HCT116 (cell line): ENCODE measurements around the gene ACP7. TPM values are rescaled to one million over a fixed set of nuclear protein-coding genes. Genes with fewer than 3 reads are reported as not detected.

Experiments used
- ATAC-seq: fragments of 200-7000 bp; cut with Tn5 transposase; 2 replicates; pipeline ENCODE4 v1.9.1; 2020; ENCODE audit warnings: mild to moderate bottlenecking, moderate library complexity
- BruUV-seq: library from RNA; stranded (reverse); fragments of 400-500 nt; replicated peaks from 2 replicates; lab custom pipeline; 2021; lab: Mats Ljungman, UMichigan
- CTCF ChIA-PET: fragments of 300-600 bp; sonication (Branson Sonifier 250); formaldehyde crosslinking; loops from one replicate; lab custom pipeline; 2021; ENCODE audit warnings: antibody characterized with exemption; lab: Charles Lee
- POLR2A ChIA-PET: fragments of 300-600, 350-600 bp; sonication (Branson Sonifier 250); formaldehyde crosslinking; loops from one replicate; lab custom pipeline; 2021; ENCODE audit warnings: antibody characterized with exemption; lab: Charles Lee
- RAD21 ChIA-PET, 2 experiments: fragments of 300-600 bp; sonication (Branson Sonifier 250); formaldehyde crosslinking; loops; one replicate each; lab custom pipeline; 2023; ENCODE audit warnings: low total read pairs in 2 of 2; ENCODE audit not compliant: uncharacterized antibody in 2 of 2, unreplicated experiment in 2 of 2, low non-redundant PET in 1 of 2; lab: Charles Lee
- DNase-seq: peaks from one replicate; pipeline ENCODE4 v3.0.0-alpha.2; 2010; ENCODE audit warnings: low read depth, low spot score
- H2AFZ ChIP-seq: fragments of 200-600 bp; shearing (Covaris generic), sonication (generic); 2 replicates; pipeline ENCODE4 v1.6.1; 2017; ENCODE audit warnings: low read depth, mixed run types, mixed read lengths, antibody characterized with exemption, low read length; ENCODE audit not compliant: poor library complexity, severe bottlenecking
- H3K27ac ChIP-seq: 2 replicates; pipeline ENCODE4 v1.5.1; 2012; ENCODE audit warnings: low read depth, low read length
- H3K27me3 ChIP-seq: fragments of 200-600 bp; sonication (generic); 2 replicates; pipeline ENCODE4 v1.6.1; 2016; ENCODE audit warnings: mixed run types, low read length, mixed read lengths; ENCODE audit not compliant: insufficient read depth
- H3K36me3 ChIP-seq, 2 experiments: fragments of 200-500 bp in 1 of 2; fragments of 200-600 bp in 1 of 2; sonication (Bioruptor generic) in 1 of 2; sonication (generic) in 1 of 2; 2 replicates each; pipeline versions ENCODE4 v1.5.1 to v1.6.1; 2014 to 2016; ENCODE audit warnings: low read length in 2 of 2, inconsistent platforms in 1 of 2, mixed read lengths in 1 of 2, mixed run types in 1 of 2; ENCODE audit not compliant: insufficient read depth in 2 of 2, control insufficient read depth in 1 of 2
- H3K4me1 ChIP-seq, 2 experiments: fragments of 200-600 bp in 1 of 2; sonication (generic) in 1 of 2; 2 replicates each; pipeline versions ENCODE4 v1.5.1 to v1.6.1; 2012 to 2017; ENCODE audit warnings: low read length in 2 of 2, inconsistent platforms in 1 of 2, mild to moderate bottlenecking in 1 of 2, mixed read lengths in 1 of 2, mixed run types in 1 of 2, moderate library complexity in 1 of 2; ENCODE audit not compliant: insufficient read depth in 2 of 2, control insufficient read depth in 1 of 2
- H3K4me2 ChIP-seq: fragments of 200-600 bp; sonication (generic); 2 replicates; pipeline ENCODE4 v1.6.1; 2017; ENCODE audit warnings: mixed run types, low read length, mixed read lengths
- H3K4me3 ChIP-seq, 2 experiments: fragments of 200-600 bp in 1 of 2; sonication (generic) in 1 of 2; replicated peaks in 1 of 2; 2 replicates each; pipeline ENCODE4 v1.5.1; 2011 to 2016; ENCODE audit warnings: low read length in 2 of 2, control low read depth in 1 of 2, low read depth in 1 of 2, mild to moderate bottlenecking in 1 of 2, mixed read lengths in 1 of 2, mixed run types in 1 of 2
- H3K79me2 ChIP-seq: fragments of 200-600 bp; sonication (generic); 2 replicates; pipeline ENCODE4 v1.6.1; 2017; ENCODE audit warnings: mild to moderate bottlenecking, mixed run types, low read length, moderate library complexity, mixed read lengths; ENCODE audit not compliant: insufficient read depth
- H3K9ac ChIP-seq: fragments of 200-600 bp; sonication (generic); 2 replicates; pipeline ENCODE4 v1.6.1; 2016; ENCODE audit warnings: low read length, mixed read lengths
- H3K9me2 ChIP-seq: fragments of 200-600 bp; sonication (generic), shearing (Covaris generic); 2 replicates; pipeline ENCODE4 v1.6.1; 2017; ENCODE audit warnings: mixed run types, mild to moderate bottlenecking, moderate library complexity; ENCODE audit not compliant: insufficient read depth
- H3K9me3 ChIP-seq, 2 experiments: fragments of 200-500 bp in 1 of 2; fragments of 200-600 bp in 1 of 2; sonication (Bioruptor generic) in 1 of 2; sonication (generic) in 1 of 2; 2 replicates each; pipeline ENCODE4 v1.6.1; 2014 to 2017; ENCODE audit warnings: low read length in 2 of 2, mixed read lengths in 2 of 2, inconsistent platforms in 1 of 2, low read depth in 1 of 2, mild to moderate bottlenecking in 1 of 2, mixed run types in 1 of 2, moderate library complexity in 1 of 2; ENCODE audit not compliant: control insufficient read depth in 1 of 2, insufficient read depth in 1 of 2
- H4K20me1 ChIP-seq: fragments of 200-600 bp; sonication (generic), shearing (Covaris generic); 2 replicates; pipeline ENCODE4 v1.6.1; 2017; ENCODE audit warnings: mixed run types, mild to moderate bottlenecking, moderate library complexity; ENCODE audit not compliant: insufficient read depth
- ATF3 ChIP-seq: IDR thresholded peaks from 2 replicates; pipeline ENCODE4 v1.6.1; 2012
- CEBPB ChIP-seq: IDR thresholded peaks from 2 replicates; pipeline ENCODE4 v1.6.1; 2012; ENCODE audit warnings: low read depth
- ELF1 ChIP-seq: IDR thresholded peaks from 2 replicates; pipeline ENCODE4 v1.6.1; 2012; ENCODE audit warnings: low read depth, borderline replicate concordance
- EZH2phosphoT487 ChIP-seq: fragments of 200-600 bp; IDR thresholded peaks from 2 replicates; pipeline ENCODE4 v1.6.1; 2018; ENCODE audit warnings: antibody characterized with exemption, borderline replicate concordance
- FOSL1 ChIP-seq: IDR thresholded peaks from 2 replicates; pipeline ENCODE4 v1.6.1; 2012; ENCODE audit warnings: low read depth
- JUND ChIP-seq: IDR thresholded peaks from 2 replicates; pipeline ENCODE4 v1.6.1; 2012
- POLR2AphosphoS5 ChIP-seq: IDR thresholded peaks from 2 replicates; pipeline ENCODE4 v1.6.1; 2011; ENCODE audit warnings: mild to moderate bottlenecking, low read depth, low read length, moderate library complexity
- RAD21 ChIP-seq: IDR thresholded peaks from 2 replicates; pipeline ENCODE4 v1.6.1; 2012; ENCODE audit warnings: low read depth, mild to moderate bottlenecking
- SIN3A ChIP-seq: IDR thresholded peaks from 2 replicates; pipeline ENCODE4 v1.6.1; 2012; ENCODE audit warnings: low read depth
- SP1 ChIP-seq: IDR thresholded peaks from 2 replicates; pipeline ENCODE4 v1.6.1; 2012; ENCODE audit warnings: low read depth
- SRF ChIP-seq: IDR thresholded peaks from 2 replicates; pipeline ENCODE4 v1.6.1; 2012; ENCODE audit warnings: low read depth
- TCF7L2 ChIP-seq: IDR thresholded peaks from 2 replicates; pipeline ENCODE4 v1.7.0; 2011; ENCODE audit warnings: borderline replicate concordance, inconsistent platforms; ENCODE audit not compliant: insufficient read depth, insufficient read length; ENCODE audit errors: extremely low read depth
- YY1 ChIP-seq: IDR thresholded peaks from 2 replicates; pipeline ENCODE4 v1.6.1; 2011; ENCODE audit warnings: low read length, low read depth, moderate library complexity, mild to moderate bottlenecking; ENCODE audit not compliant: insufficient replicate concordance; ENCODE audit errors: extremely low read depth
- ZFX ChIP-seq: fragments of 450-650 bp; IDR thresholded peaks from 2 replicates; pipeline ENCODE4 v1.6.1; 2017
- ZNF274 ChIP-seq: fragments of 200-500 bp; sonication (Bioruptor generic); IDR thresholded peaks from 2 replicates; pipeline ENCODE4 v1.6.1; 2014; ENCODE audit warnings: mild to moderate bottlenecking, low read depth, low read length, inconsistent platforms
- intact Hi-C: fragments of 100-400 bp; cut with micrococcal nuclease; formaldehyde crosslinking; loops from 2 replicates; pipeline ENCODE4 v1.10.0; 2022
- total RNA-seq: library from RNA; stranded (reverse); gene quantifications from one replicate; pipeline ENCODE4 v1.2.1, GENCODE V29; 2021; ENCODE audit not compliant: unreplicated experiment

The ACP7 gene
- total RNA-seq, 1 experiment from 2014 or later, result 4.7 TPM

DNA sequence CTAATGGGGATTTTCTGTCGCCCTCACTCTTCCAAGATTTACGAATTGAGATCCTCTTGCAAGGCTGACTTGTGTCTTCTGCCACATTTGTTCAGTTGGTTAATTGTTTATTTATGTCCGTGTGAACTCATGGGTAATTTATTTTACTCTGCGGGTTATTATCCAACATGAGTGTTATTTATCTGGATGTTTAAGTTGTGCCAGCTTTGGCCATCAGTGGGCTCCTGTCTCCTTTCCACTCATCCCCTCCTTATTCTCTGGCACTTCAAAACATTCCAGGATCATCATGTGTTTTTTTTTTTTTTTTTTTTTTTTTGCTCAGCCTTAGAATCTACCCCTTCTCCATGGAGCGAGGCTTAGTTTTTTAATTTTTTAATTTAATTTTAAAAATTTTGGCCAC is 19.0 kb downstream of the ACP7 start:
- ChIA-PET CTCF (interaction anchor here (1.2 kb wide), 1 partner anchor 51 kb away, joined by 3 read pairs; no protein-coding TSS in a partner anchor), POLR2A (no interaction called here), RAD21 (no interaction called here)
- no peak for TF ChIP-seq RAD21
- no peak for TF ChIP-seq ELF1
- TF ChIP-seq SP1, result no peak
- no peak for TF ChIP-seq SIN3A
- TF ChIP-seq FOSL1, result no peak
- TF ChIP-seq POLR2AphosphoS5, result no peak
- TF ChIP-seq CEBPB, result no peak
- TF ChIP-seq ZFX, result no peak
- no peak for TF ChIP-seq TCF7L2
- no peak for TF ChIP-seq SRF
- no peak for TF ChIP-seq JUND
- no peak for TF ChIP-seq EZH2phosphoT487
- TF ChIP-seq ATF3, result no peak
- TF ChIP-seq ZNF274, result no peak
- no peak for TF ChIP-seq YY1
- no peak for DNase-seq
- Histone ChIP-seq H3K4me3 (no peak overlapping the region), H3K9me2 (no peaks in the 10 kb centered on the region), H2AFZ (no peak overlapping the region), H3K4me1 (no peaks in the 10 kb centered on the region), H3K79me2 (no peaks in the 10 kb centered on the region), H3K9me3 (no peaks in the 10 kb centered on the region), H3K36me3 (no peaks in the 10 kb centered on the region), H3K27ac (no peak overlapping the region), H4K20me1 (no peaks in the 10 kb centered on the region), H3K4me2 (no peak overlapping the region), H3K9ac (no peak overlapping the region), H3K27me3 (no peaks in the 10 kb centered on the region)
- BruUV-seq, result no TSS peak
- no peak for ATAC-seq
- intact Hi-C loops, result no loop called here
